Type B pancreatic cell (in vitro differentiated cells): ENCODE data around the gene PVALEF. TPM values are rescaled to one million over a fixed set of nuclear protein-coding genes. Genes with fewer than 3 reads are reported as not detected.

Experiments
- DNase-seq: peaks from one replicate; pipeline ENCODE4 v3.0.0; 2021; ENCODE audit warnings: mixed read lengths; ENCODE audit not compliant: unreplicated experiment; ENCODE audit errors: extremely low spot score
- H3K27ac Mint-ChIP-seq: 2 replicates; pipeline ENCODE4 v1.8.0; 2021; ENCODE audit warnings: mild to moderate bottlenecking, mixed read lengths
- H3K27me3 Mint-ChIP-seq: 2 replicates; pipeline ENCODE4 v1.8.0; 2021; ENCODE audit warnings: mixed read lengths
- H3K36me3 Mint-ChIP-seq: 2 replicates; pipeline ENCODE4 v1.8.0; 2021; ENCODE audit warnings: mixed read lengths
- H3K4me1 Mint-ChIP-seq: one replicate; pipeline ENCODE4 v1.8.0; 2021; ENCODE audit warnings: mixed read lengths; ENCODE audit not compliant: unreplicated experiment
- H3K4me3 Mint-ChIP-seq: 2 replicates; pipeline ENCODE4 v1.8.0; 2021; ENCODE audit warnings: mild to moderate bottlenecking, mixed read lengths
- H3K9me3 Mint-ChIP-seq: 2 replicates; pipeline ENCODE4 v1.8.0; 2021; ENCODE audit warnings: mixed read lengths
- total RNA-seq: library from RNA; stranded (reverse); gene quantifications from 2 replicates; pipeline ENCODE4 v1.2.1, GENCODE V29; 2021; ENCODE audit warnings: low replicate concordance
- TF ChIP-seq, protein P1 (sequence below): fragments of 200-600 bp; sonication (generic); conservative IDR thresholded peaks from 2 replicates; pipeline ENCODE4 v1.5.0; 2021; ENCODE audit warnings: antibody characterized with exemption, mild to moderate bottlenecking

Gene PVALEF
- total RNA-seq, 1 donor from 2014 or later, result not detected

DNA sequence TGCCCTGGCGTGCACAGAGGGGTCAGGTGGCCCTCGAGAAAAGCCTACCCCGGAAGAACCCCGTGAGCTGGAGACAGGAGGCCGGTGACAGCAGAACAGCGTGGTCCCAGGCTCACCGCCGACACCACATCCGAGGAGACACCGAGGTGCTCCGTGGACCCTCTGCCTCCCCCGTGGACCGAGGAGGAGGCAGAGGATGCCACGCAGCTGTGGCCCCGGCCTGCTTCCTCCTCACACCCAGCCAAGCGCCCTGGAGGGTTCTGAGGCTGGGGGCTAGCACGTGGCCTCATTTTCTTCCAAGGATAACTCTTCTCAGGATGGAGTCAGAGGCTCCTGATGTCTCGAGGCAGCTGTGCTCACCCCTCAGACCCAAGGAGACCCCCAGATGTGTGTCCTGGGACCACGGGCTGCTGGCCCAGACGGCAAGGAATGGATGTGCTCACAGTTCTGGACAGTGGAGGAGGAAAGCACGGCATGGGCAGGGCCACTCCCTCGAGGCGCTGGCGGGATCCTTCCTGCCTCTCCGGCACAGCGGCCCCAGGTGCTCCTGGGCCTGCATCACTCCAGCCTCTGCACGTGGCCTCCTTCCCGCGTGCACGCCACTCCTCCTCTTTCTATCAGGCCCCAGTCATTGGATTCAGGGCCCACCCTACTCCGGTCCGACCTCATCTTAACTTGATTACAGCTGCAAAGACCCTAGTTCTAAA lies 4.4 kb upstream of the PVALEF start:
- H3K27ac Mint-ChIP-seq, result no peak overlapping the region
- H3K9me3 Mint-ChIP-seq, result no peaks in the 10 kb centered on the region
- DNase-seq, result no peak
- no peaks in the 10 kb centered on the region for H3K27me3 Mint-ChIP-seq
- TF ChIP-seq, protein P1, sequence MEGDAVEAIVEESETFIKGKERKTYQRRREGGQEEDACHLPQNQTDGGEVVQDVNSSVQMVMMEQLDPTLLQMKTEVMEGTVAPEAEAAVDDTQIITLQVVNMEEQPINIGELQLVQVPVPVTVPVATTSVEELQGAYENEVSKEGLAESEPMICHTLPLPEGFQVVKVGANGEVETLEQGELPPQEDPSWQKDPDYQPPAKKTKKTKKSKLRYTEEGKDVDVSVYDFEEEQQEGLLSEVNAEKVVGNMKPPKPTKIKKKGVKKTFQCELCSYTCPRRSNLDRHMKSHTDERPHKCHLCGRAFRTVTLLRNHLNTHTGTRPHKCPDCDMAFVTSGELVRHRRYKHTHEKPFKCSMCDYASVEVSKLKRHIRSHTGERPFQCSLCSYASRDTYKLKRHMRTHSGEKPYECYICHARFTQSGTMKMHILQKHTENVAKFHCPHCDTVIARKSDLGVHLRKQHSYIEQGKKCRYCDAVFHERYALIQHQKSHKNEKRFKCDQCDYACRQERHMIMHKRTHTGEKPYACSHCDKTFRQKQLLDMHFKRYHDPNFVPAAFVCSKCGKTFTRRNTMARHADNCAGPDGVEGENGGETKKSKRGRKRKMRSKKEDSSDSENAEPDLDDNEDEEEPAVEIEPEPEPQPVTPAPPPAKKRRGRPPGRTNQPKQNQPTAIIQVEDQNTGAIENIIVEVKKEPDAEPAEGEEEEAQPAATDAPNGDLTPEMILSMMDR, result no peak
- no peaks in the 10 kb centered on the region for H3K36me3 Mint-ChIP-seq
- H3K4me1 Mint-ChIP-seq, result no peaks in the 10 kb centered on the region
- H3K4me3 Mint-ChIP-seq, result no peak overlapping the region

DNA sequence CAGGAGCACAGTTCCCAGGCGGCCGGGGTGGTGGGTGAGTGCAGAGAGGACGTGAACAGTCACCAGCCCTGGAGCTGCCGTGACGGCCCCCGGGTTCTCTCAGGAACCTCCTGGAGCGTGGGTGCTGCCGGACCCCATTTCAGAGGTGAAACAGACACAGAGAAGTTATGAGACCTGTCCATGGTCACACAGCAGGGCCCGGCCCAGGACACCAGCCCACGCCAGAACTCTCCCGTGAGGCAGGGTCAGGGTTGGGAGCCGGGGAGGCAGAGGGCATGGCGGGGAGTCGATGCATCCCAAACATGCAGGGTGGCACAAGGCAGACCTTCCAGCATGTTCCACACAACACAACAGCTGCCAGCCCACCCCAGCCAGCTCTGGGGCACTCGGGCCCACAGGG lies 3.8 kb upstream of the PVALEF start:
- no peak for DNase-seq
- Mint-ChIP-seq H3K27me3 (no peaks in the 10 kb centered on the region), H3K27ac (no peak overlapping the region), H3K4me3 (no peak overlapping the region), H3K4me1 (no peaks in the 10 kb centered on the region), H3K9me3 (no peaks in the 10 kb centered on the region), H3K36me3 (no peaks in the 10 kb centered on the region)
- TF ChIP-seq, protein P1, result no peak

- H3K27ac Mint-ChIP-seq, result no peak overlapping the region
- no peak overlapping the region for H3K4me3 Mint-ChIP-seq
- no peaks in the 10 kb centered on the region for H3K4me1 Mint-ChIP-seq
- DNase-seq, result no peak
- H3K27me3 Mint-ChIP-seq, result no peaks in the 10 kb centered on the region
- no peaks in the 10 kb centered on the region for H3K9me3 Mint-ChIP-seq
- H3K36me3 Mint-ChIP-seq, result no peaks in the 10 kb centered on the region
- TF ChIP-seq, protein P1, result no peak
Observed at GRCh38 chr17:81161972-81162371, 3.3 kb upstream of the PVALEF start.

- TF ChIP-seq, protein P1, result no peak
- DNase-seq, result no peak
- Mint-ChIP-seq H3K27ac (no peak overlapping the region), H3K27me3 (peaks cover 3% of the 10 kb centered on the region), H3K4me1 (no peaks in the 10 kb centered on the region), H3K36me3 (no peaks in the 10 kb centered on the region), H3K4me3 (no peak overlapping the region), H3K9me3 (no peaks in the 10 kb centered on the region)
Observed at GRCh38 chr17:81162491-81162890, 2.8 kb upstream of the PVALEF start.

DNA sequence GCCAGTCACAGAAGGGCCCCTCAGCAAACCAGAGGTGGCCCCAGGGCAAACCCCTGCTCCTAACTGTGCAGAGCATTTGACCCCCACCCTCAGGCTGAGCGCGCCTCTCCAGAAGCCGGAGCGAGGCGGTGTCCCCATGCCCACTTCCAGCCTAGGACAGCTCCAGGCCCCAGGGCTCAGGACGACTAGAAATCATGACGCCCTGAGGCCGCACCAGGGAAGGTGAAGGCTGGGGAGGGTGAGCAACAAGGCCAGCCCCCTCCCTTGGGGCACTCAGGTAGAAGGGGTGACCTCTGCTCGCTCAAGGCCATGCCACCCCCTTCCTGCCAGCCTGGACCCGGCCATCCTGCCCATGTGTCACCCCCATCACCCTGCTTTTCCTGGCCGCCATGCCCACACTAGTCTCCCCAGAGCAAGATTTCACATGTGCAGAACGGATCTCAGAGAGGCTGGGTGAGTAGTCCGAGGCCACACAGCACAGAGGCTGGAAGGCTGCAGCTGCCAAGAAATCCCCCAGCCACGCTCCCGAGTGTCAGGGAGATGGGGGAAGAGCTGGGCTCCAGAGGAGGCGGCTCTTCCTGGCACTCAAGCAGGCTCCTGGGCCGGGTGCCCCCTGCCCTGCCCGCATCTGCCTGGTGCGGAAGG lies 2.1 kb upstream of the PVALEF start:
- Mint-ChIP-seq H3K27me3 (peaks cover 3% of the 10 kb centered on the region), H3K36me3 (no peaks in the 10 kb centered on the region), H3K4me1 (no peaks in the 10 kb centered on the region), H3K9me3 (no peaks in the 10 kb centered on the region), H3K27ac (no peak overlapping the region), H3K4me3 (no peak overlapping the region)
- no peak for DNase-seq
- TF ChIP-seq, protein P1, result no peak
